HEK293 (cell line): ENCODE results near the gene TPI1.

Experiments
- CTCF ChIA-PET: fragments of 350-600 bp; formaldehyde crosslinking; extraction: SDS; loops from one replicate; lab custom pipeline; 2021; ENCODE audit warnings: antibody characterized with exemption; lab: Yijun Ruan, JAX
- POLR2A ChIA-PET: fragments of 300-600 bp; formaldehyde crosslinking; extraction: SDS; loops from one replicate; lab custom pipeline; 2020; ENCODE audit warnings: antibody characterized with exemption, inconsistent platforms; lab: Yijun Ruan, JAX
- H3K27ac ChIP-seq: fragments of 200-500 bp; sonication (Bioruptor generic); 2 replicates; pipeline ENCODE4 v1.5.1; 2014; ENCODE audit warnings: low read depth, low read length, control low read depth, inconsistent platforms; ENCODE audit errors: extremely low read depth
- H3K36me3 ChIP-seq, 2 experiments: fragments of 200-500 bp in 1 of 2; sonication (Bioruptor generic) in 1 of 2; 1 replicate in 1 of 2; 2 replicates in 1 of 2; pipeline ENCODE4 v1.5.1; 2014 to 2017; ENCODE audit warnings: inconsistent platforms in 2 of 2, low read length in 2 of 2; ENCODE audit not compliant: control insufficient read depth in 2 of 2, insufficient read depth in 1 of 2
- H3K4me1 ChIP-seq: fragments of 200-500 bp; sonication (Bioruptor generic); 2 replicates; pipeline ENCODE4 v1.5.1; 2014; ENCODE audit warnings: mild to moderate bottlenecking, low read length, inconsistent platforms; ENCODE audit not compliant: control insufficient read depth, insufficient read depth
- H3K4me3 ChIP-seq: 2 replicates; pipeline ENCODE4 v1.5.1; 2011; ENCODE audit warnings: low read depth, mild to moderate bottlenecking, control low read depth, low read length, moderate library complexity
- H3K9me3 ChIP-seq: fragments of 200-500 bp; sonication (Bioruptor generic); 2 replicates; pipeline ENCODE4 v1.5.1; 2014; ENCODE audit warnings: low read depth, low read length, inconsistent platforms; ENCODE audit not compliant: control insufficient read depth, insufficient read depth
- GLIS2 ChIP-seq: fragments of 450-650 bp; formaldehyde crosslinking; IDR thresholded peaks from 2 replicates; pipeline ENCODE4 v1.5.1; 2016; ENCODE audit warnings: missing biosample characterization, missing genetic modification characterization
- ZNF112 ChIP-seq: fragments of 450-650 bp; formaldehyde crosslinking; IDR thresholded peaks from 2 replicates; pipeline ENCODE4 v1.5.0; 2017; ENCODE audit warnings: missing biosample characterization, missing genetic modification characterization
- ZNF184 ChIP-seq: fragments of 450-650 bp; IDR thresholded peaks from 2 replicates; pipeline ENCODE4 v1.5.1; 2018; ENCODE audit warnings: missing biosample characterization, mild to moderate bottlenecking, missing genetic modification characterization
- ZNF404 ChIP-seq: fragments of 450-650 bp; formaldehyde crosslinking; IDR thresholded peaks from 2 replicates; pipeline ENCODE4 v1.5.1; 2017; ENCODE audit warnings: missing biosample characterization, missing genetic modification characterization
- ZNF433 ChIP-seq: fragments of 450-650 bp; formaldehyde crosslinking; IDR thresholded peaks from 2 replicates; pipeline ENCODE4 v1.5.1; 2016; ENCODE audit warnings: missing biosample characterization, missing genetic modification characterization, low read depth
- ZNF629 ChIP-seq: fragments of 450-650 bp; formaldehyde crosslinking; IDR thresholded peaks from 2 replicates; pipeline ENCODE4 v1.5.1; 2017; ENCODE audit warnings: missing biosample characterization, missing genetic modification characterization
- ZNF701 ChIP-seq: fragments of 450-650 bp; formaldehyde crosslinking; IDR thresholded peaks from 2 replicates; pipeline ENCODE4 v1.5.1; 2016; ENCODE audit warnings: missing biosample characterization, missing genetic modification characterization
- ZNF76 ChIP-seq: fragments of 450-650 bp; formaldehyde crosslinking; IDR thresholded peaks from 2 replicates; pipeline ENCODE4; 2016; ENCODE audit warnings: low read depth, missing biosample characterization, missing genetic modification characterization, borderline replicate concordance
- ZNF830 ChIP-seq: fragments of 450-650 bp; IDR thresholded peaks from 2 replicates; pipeline ENCODE4 v1.5.0; 2018; ENCODE audit warnings: missing biosample characterization, missing genetic modification characterization, low read depth, mild to moderate bottlenecking, moderate library complexity
- TF ChIP-seq, protein P1 (sequence below): fragments of 450-650 bp; formaldehyde crosslinking; IDR thresholded peaks from 2 replicates; pipeline ENCODE4 v1.5.1; 2017; ENCODE audit warnings: missing biosample characterization, missing genetic modification characterization
- TF ChIP-seq, protein P2 (sequence below): fragments of 450-650 bp; formaldehyde crosslinking; IDR thresholded peaks from 2 replicates; pipeline ENCODE4 v1.5.1; 2016; ENCODE audit warnings: missing biosample characterization, missing genetic modification characterization

The TPI1 gene

DNA sequence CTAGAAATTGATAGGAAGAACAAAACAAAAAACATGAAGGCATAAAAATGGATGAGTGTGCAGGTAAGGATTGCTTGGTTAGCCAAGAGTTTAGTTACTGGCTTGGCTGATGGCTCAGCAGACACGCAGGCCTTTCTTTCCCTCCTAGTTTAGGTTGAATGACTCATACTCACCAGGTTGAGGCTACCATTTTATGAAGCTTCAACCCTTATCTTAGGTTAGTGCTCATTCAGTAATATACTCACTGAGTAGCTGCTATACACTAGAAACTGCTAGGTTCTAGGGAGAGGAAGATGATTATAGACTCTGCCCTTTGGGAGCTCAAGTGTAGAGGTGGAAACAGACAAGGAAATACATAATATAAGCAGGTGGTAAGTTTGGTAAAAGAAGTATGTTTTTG is 33.1 kb upstream of the TPI1 start:
- TF ChIP-seq ZNF404 = no peak
- TF ChIP-seq, protein P1, sequence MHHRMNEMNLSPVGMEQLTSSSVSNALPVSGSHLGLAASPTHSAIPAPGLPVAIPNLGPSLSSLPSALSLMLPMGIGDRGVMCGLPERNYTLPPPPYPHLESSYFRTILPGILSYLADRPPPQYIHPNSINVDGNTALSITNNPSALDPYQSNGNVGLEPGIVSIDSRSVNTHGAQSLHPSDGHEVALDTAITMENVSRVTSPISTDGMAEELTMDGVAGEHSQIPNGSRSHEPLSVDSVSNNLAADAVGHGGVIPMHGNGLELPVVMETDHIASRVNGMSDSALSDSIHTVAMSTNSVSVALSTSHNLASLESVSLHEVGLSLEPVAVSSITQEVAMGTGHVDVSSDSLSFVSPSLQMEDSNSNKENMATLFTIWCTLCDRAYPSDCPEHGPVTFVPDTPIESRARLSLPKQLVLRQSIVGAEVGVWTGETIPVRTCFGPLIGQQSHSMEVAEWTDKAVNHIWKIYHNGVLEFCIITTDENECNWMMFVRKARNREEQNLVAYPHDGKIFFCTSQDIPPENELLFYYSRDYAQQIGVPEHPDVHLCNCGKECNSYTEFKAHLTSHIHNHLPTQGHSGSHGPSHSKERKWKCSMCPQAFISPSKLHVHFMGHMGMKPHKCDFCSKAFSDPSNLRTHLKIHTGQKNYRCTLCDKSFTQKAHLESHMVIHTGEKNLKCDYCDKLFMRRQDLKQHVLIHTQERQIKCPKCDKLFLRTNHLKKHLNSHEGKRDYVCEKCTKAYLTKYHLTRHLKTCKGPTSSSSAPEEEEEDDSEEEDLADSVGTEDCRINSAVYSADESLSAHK (tag by site-specific recombination) = peak; percentile 55; the same call in 1 of the 2 replicates
- H3K27ac ChIP-seq = no peak overlapping the region
- ChIA-PET CTCF (interaction anchor here (0.6 to 7.4 kb wide), 11 partner anchors 9 to 410 kb away, joined by 3 to 75 read pairs (median 6); partner anchors contain the start of genes CDCA3, MLF2 and USP5), POLR2A (interaction anchor here (1.1 to 3.3 kb wide), 4 partner anchors 9 to 110 kb away, joined by 8 to 17 read pairs (median 11); partner anchors contain the start of genes CDCA3, COPS7A, MLF2 and USP5)
- H3K36me3 ChIP-seq = peaks cover 17 to 86% of the 10 kb centered on the region in 2 experiments
- no peaks in the 10 kb centered on the region for H3K9me3 ChIP-seq
- H3K4me3 ChIP-seq = no peak overlapping the region
- no peaks in the 10 kb centered on the region for H3K4me1 ChIP-seq

DNA sequence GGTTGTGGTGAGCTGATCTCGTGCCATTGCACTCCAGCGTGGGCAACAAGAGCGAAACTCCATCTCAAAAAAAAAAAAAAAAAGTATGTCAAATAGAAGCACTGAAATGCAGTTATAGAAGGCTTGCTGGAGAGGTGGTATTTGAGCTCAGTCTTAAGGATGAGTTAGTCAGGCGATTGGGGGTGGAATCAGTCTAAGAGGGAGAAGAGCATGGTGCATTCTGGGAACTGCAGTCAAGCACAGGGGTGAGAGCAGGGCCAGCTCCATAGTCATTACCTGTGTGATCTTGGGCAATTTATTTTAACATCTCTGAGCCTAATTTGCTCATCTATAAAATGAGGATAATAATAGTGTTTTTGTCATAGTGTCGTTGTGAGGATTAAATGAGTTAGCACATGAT is 32.5 kb upstream of the TPI1 start:
- POLR2A ChIA-PET = interaction anchor here (1.1 to 3.3 kb wide), 4 partner anchors 9 to 111 kb away, joined by 8 to 17 read pairs (median 11); partner anchors contain the start of genes CDCA3, COPS7A, MLF2 and USP5

DNA sequence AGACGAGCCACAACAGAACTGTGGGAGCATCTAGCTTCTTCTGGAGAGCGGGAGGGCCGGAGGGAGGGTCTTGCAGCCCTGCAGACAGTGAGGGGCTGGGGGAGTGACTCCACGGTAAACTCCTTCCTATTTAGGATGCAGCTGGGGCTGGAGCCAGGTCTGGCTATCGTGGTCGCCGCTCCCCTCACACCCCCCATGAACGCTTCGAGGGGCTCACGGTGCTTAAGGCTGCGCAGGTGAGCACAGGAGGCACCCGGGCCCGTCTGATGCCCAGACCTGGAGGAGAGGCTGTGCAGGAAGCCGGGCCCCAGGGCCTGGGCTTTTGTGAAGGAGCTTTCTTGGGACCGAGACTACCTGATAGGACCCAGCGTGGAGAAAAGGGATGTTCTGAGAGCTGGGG is 30.5 kb upstream of the TPI1 start:
- ChIA-PET POLR2A (interaction anchor here (0.6 to 3.3 kb wide), 3 partner anchors 15 to 113 kb away, joined by 3 to 10 read pairs (median 5); partner anchors contain the start of genes CDCA3 and COPS7A), CTCF (interaction anchor here (0.5 to 7.4 kb wide), 6 partner anchors 10 to 207 kb away, joined by 3 to 75 read pairs (median 6); partner anchors contain the start of genes CDCA3, MLF2 and USP5)
- no peak for TF ChIP-seq ZNF830 (tag by site-specific recombination)
- no peak for TF ChIP-seq ZNF701 (tag by site-specific recombination)
- no peaks in the 10 kb centered on the region for H3K4me1 ChIP-seq
- H3K36me3 ChIP-seq = peaks cover 14 to 85% of the 10 kb centered on the region in 2 experiments
- H3K4me3 ChIP-seq = no peak overlapping the region
- H3K9me3 ChIP-seq = no peaks in the 10 kb centered on the region
- H3K27ac ChIP-seq = no peak overlapping the region

More for the DNA sequence above, 32.5 kb upstream of the TPI1 start:
- no peaks in the 10 kb centered on the region for H3K4me1 ChIP-seq
- peaks cover 17 to 91% of the 10 kb centered on the region in 2 experiments for H3K36me3 ChIP-seq
- H3K27ac ChIP-seq = no peak overlapping the region
- TF ChIP-seq ZNF76 (tag by site-specific recombination) = peak; percentile 66
- TF ChIP-seq ZNF433 (tag by site-specific recombination) = no peak
- no peaks in the 10 kb centered on the region for H3K9me3 ChIP-seq
- CTCF ChIA-PET = interaction anchor here (0.6 to 7.4 kb wide), 12 partner anchors 10 to 167 kb away, joined by 3 to 75 read pairs (median 6); partner anchors contain the start of genes CDCA3, MLF2 and USP5
- H3K4me3 ChIP-seq = no peak overlapping the region

DNA sequence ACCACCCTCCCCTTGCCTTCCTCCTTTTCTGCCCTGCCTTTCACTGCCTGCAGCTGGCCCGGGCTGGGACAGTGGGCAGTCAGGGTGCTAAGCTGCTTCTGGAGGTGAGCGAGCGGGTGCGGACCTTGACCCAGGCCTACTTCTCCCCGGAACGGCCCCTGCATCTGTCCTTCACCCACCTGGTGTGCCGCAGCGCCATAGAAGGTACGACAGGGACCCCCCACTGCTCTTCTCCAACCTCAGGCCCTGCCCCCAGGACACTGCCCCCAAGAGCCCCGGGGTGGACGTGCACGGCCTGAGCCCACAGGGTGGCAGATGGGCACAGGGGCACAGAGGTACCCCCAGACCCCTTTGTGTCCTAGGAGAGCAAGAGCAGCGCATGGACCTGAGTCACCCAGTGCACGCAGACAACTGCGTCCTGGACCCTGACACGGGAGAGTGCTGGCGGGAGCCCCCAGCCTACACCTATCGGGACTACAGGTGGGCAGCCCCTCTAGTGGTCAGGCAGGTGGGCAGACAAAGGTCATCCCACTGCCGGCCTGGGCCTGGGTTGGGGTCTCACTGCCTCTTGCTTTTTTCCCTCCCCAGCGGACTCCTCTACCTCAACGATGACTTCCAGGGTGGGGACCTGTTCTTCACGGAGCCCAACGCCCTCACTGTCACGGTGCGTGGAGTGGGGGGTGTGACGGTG is 29.8 kb upstream of the TPI1 start:
- ChIA-PET CTCF (interaction anchor here (1.0 to 7.4 kb wide), 5 partner anchors 9 to 84 kb away, joined by 3 to 75 read pairs (median 10); partner anchors contain the start of genes CDCA3, MLF2 and USP5), POLR2A (interaction anchor here (1.4 to 3.3 kb wide), 2 partner anchors 14 to 114 kb away, joined by 5 to 10 read pairs; partner anchors contain the start of genes CDCA3 and COPS7A)
- Histone ChIP-seq H3K4me1 (no peaks in the 10 kb centered on the region), H3K9me3 (no peaks in the 10 kb centered on the region), H3K4me3 (no peak overlapping the region), H3K36me3 (peaks cover 14 to 85% of the 10 kb centered on the region in 2 experiments; a peak in 2 of 3 replicates), H3K27ac (no peak overlapping the region)
- TF ChIP-seq ZNF184 (tag by site-specific recombination) (no peak), ZNF76 (tag by site-specific recombination) (no peak), GLIS2 (0 out of 2 replicates have a peak, but pooled peaks have one; percentile 9), ZNF629 (tag by site-specific recombination) (no peak), ZNF112 (tag by site-specific recombination) (no peak)
- TF ChIP-seq, protein P2, sequence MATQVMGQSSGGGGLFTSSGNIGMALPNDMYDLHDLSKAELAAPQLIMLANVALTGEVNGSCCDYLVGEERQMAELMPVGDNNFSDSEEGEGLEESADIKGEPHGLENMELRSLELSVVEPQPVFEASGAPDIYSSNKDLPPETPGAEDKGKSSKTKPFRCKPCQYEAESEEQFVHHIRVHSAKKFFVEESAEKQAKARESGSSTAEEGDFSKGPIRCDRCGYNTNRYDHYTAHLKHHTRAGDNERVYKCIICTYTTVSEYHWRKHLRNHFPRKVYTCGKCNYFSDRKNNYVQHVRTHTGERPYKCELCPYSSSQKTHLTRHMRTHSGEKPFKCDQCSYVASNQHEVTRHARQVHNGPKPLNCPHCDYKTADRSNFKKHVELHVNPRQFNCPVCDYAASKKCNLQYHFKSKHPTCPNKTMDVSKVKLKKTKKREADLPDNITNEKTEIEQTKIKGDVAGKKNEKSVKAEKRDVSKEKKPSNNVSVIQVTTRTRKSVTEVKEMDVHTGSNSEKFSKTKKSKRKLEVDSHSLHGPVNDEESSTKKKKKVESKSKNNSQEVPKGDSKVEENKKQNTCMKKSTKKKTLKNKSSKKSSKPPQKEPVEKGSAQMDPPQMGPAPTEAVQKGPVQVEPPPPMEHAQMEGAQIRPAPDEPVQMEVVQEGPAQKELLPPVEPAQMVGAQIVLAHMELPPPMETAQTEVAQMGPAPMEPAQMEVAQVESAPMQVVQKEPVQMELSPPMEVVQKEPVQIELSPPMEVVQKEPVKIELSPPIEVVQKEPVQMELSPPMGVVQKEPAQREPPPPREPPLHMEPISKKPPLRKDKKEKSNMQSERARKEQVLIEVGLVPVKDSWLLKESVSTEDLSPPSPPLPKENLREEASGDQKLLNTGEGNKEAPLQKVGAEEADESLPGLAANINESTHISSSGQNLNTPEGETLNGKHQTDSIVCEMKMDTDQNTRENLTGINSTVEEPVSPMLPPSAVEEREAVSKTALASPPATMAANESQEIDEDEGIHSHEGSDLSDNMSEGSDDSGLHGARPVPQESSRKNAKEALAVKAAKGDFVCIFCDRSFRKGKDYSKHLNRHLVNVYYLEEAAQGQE (tag by site-specific recombination) = no peak
